GM06990 (cell line): Measurements from ENCODE around the gene LMO7.
"Not testable (repeated sequence)": the region's sequence is repeated elsewhere in the genome, so short reads cannot be mapped to it uniquely, and the experiment has no call there.

ENCODE experiments used
- DNase-seq: peaks from one replicate; pipeline ENCODE4 v3.0.0-alpha.2; 2011; ENCODE audit not compliant: insufficient read length; ENCODE audit errors: extremely low read depth
- H3K27me3 ChIP-seq: replicated peaks from 2 replicates; pipeline ENCODE4 v1.6.0; 2011; ENCODE audit warnings: low read length; ENCODE audit not compliant: control insufficient read depth, insufficient read depth
- H3K36me3 ChIP-seq: 2 replicates; pipeline ENCODE4 v1.5.1; 2011; ENCODE audit warnings: low read length; ENCODE audit not compliant: control insufficient read depth, insufficient read depth
- H3K4me3 ChIP-seq: replicated peaks from 2 replicates; pipeline ENCODE4 v1.5.1; 2011; ENCODE audit warnings: low read depth, mild to moderate bottlenecking, control low read depth, low read length
- CTCF ChIP-seq: IDR thresholded peaks from 2 replicates; pipeline ENCODE4 v1.5.1; 2011; ENCODE audit warnings: low read length, control low read depth, mild to moderate bottlenecking, inconsistent platforms; ENCODE audit not compliant: insufficient read depth, poor library complexity, severe bottlenecking

LMO7 gene

GRCh38 chr13:75771818-75772217, 135.7 kb downstream of the LMO7 start:
- TF ChIP-seq CTCF: no peak
- no peaks in the 10 kb centered on the region for H3K36me3 ChIP-seq
- no peak overlapping the region for H3K4me3 ChIP-seq
- DNase-seq: no peak
- no peaks in the 10 kb centered on the region for H3K27me3 ChIP-seq

- Histone ChIP-seq H3K36me3 (no peaks in the 10 kb centered on the region), H3K4me3 (no peak overlapping the region), H3K27me3 (no peaks in the 10 kb centered on the region)
- no peak for TF ChIP-seq CTCF
- DNase-seq: no peak
These were observed 138.0 kb downstream of the LMO7 start for GRCh38 chr13:75774176-75774575.

GRCh38 chr13:75776550-75776949, 140.4 kb downstream of the LMO7 start:
- no peak for TF ChIP-seq CTCF
- DNase-seq: no peak
- no peak overlapping the region for H3K4me3 ChIP-seq
- H3K27me3 ChIP-seq: no peaks in the 10 kb centered on the region
- no peaks in the 10 kb centered on the region for H3K36me3 ChIP-seq

- Histone ChIP-seq H3K27me3 (no peaks in the 10 kb centered on the region), H3K36me3 (no peaks in the 10 kb centered on the region)
These were observed 143.3 kb downstream of the LMO7 start for GRCh38 chr13:75779393-75779792.

GRCh38 chr13:75780103-75780502, 144.0 kb downstream of the LMO7 start:
- DNase-seq, H3K36me3 ChIP-seq, H3K27me3 ChIP-seq, H3K4me3 ChIP-seq: not testable (repeated sequence)

More at GRCh38 chr13:75779393-75779792, 143.3 kb downstream of the LMO7 start:
- no peak for TF ChIP-seq CTCF
- DNase-seq: no peak
- H3K4me3 ChIP-seq: no peak overlapping the region

- no peaks in the 10 kb centered on the region for H3K36me3 ChIP-seq
- DNase-seq: no peak
- no peak for TF ChIP-seq CTCF
- H3K4me3 ChIP-seq: no peak overlapping the region
- no peaks in the 10 kb centered on the region for H3K27me3 ChIP-seq
These were observed 146.9 kb downstream of the LMO7 start for GRCh38 chr13:75782985-75783384.
